Measurements from ENCODE around the gene TP73.

DNA sequence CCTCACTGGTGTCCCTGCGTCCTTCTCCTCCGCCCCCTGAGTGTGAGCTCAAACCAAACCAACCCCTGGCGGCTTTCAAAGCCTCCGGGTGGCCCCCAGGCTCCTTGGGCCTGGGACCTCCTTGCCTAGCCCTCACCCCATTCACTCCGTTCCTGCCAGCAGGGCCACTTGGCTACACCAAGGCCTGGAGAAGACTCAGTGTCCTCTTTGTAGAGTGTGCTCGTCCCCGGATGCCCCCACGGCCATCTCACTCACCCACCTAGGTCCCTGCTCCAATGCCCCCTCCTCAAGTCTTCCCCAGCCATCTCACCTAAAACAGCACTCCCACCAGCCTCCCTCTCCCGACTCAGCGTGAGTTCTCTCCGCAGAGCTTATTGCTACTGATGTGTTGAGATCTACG, 92.8 kb downstream of the TP73 start:
- TF ChIP-seq, protein P1, sequence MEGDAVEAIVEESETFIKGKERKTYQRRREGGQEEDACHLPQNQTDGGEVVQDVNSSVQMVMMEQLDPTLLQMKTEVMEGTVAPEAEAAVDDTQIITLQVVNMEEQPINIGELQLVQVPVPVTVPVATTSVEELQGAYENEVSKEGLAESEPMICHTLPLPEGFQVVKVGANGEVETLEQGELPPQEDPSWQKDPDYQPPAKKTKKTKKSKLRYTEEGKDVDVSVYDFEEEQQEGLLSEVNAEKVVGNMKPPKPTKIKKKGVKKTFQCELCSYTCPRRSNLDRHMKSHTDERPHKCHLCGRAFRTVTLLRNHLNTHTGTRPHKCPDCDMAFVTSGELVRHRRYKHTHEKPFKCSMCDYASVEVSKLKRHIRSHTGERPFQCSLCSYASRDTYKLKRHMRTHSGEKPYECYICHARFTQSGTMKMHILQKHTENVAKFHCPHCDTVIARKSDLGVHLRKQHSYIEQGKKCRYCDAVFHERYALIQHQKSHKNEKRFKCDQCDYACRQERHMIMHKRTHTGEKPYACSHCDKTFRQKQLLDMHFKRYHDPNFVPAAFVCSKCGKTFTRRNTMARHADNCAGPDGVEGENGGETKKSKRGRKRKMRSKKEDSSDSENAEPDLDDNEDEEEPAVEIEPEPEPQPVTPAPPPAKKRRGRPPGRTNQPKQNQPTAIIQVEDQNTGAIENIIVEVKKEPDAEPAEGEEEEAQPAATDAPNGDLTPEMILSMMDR (conservative IDR thresholded peaks at IDR 0.05; ENCODE audit: low read depth, low read length): no peak
- TF ChIP-seq EZH2 (IDR thresholded peaks at IDR 0.05; ENCODE audit: borderline replicate concordance, low read depth, low read length, poor library complexity, severe bottlenecking): no peak

Measured in A673 (cell line).